OCI-LY7 (cell line): ENCODE data around the gene HLX. TPM values are rescaled to one million over a fixed set of nuclear protein-coding genes. Genes with fewer than 3 reads are reported as not detected.

Experiments
- BruUV-seq: library from RNA; stranded (reverse); fragments of 400-500 nt; replicated peaks from 2 replicates; lab custom pipeline; 2021; lab: Mats Ljungman, UMichigan
- CTCF ChIA-PET: fragments of 300-600 bp; sonication (Branson Sonifier 250); formaldehyde crosslinking; loops from one replicate; lab custom pipeline; 2022; ENCODE audit warnings: antibody characterized with exemption; ENCODE audit not compliant: unreplicated experiment; lab: Charles Lee
- POLR2A ChIA-PET: fragments of 300-600 bp; sonication (Branson Sonifier 250); formaldehyde crosslinking; loops from one replicate; lab custom pipeline; 2022; ENCODE audit warnings: antibody characterized with exemption; lab: Charles Lee
- DNase-seq: peaks from one replicate; pipeline ENCODE4 v3.0.0-alpha.2; 2015; ENCODE audit warnings: low spot score
- H2AFZ ChIP-seq: fragments of 200-600 bp; sonication (generic), shearing (Covaris generic); 2 replicates; pipeline ENCODE4 v1.6.1; 2014; ENCODE audit warnings: mild to moderate bottlenecking, antibody characterized with exemption, low read length, moderate library complexity
- H3K27ac ChIP-seq: fragments of 200-600 bp; sonication (generic); 2 replicates; pipeline ENCODE4 v1.5.1; 2014; ENCODE audit warnings: mixed run types, low read depth, mild to moderate bottlenecking, moderate library complexity, low read length, inconsistent platforms; ENCODE audit not compliant: poor library complexity, severe bottlenecking
- H3K36me3 ChIP-seq: fragments of 200-600 bp; sonication (generic); 2 replicates; pipeline ENCODE4 v1.6.1; 2014; ENCODE audit warnings: mild to moderate bottlenecking, antibody characterized with exemption, low read length, moderate library complexity, mixed read lengths; ENCODE audit not compliant: insufficient read depth
- H3K4me1 ChIP-seq: fragments of 200-600 bp; sonication (generic); 2 replicates; pipeline ENCODE4 v1.5.1; 2014; ENCODE audit warnings: mild to moderate bottlenecking, low read length; ENCODE audit not compliant: insufficient read depth, poor library complexity, severe bottlenecking
- H3K4me2 ChIP-seq: fragments of 200-600 bp; sonication (generic); 2 replicates; pipeline ENCODE4 v1.6.1; 2014; ENCODE audit warnings: mild to moderate bottlenecking, low read length
- H3K4me3 ChIP-seq: fragments of 200-600 bp; sonication (generic); 2 replicates; pipeline ENCODE4 v1.5.1; 2014; ENCODE audit warnings: mild to moderate bottlenecking, low read depth, low read length; ENCODE audit not compliant: poor library complexity, severe bottlenecking
- H3K79me2 ChIP-seq: fragments of 200-600 bp; sonication (generic); 2 replicates; pipeline ENCODE4 v1.6.1; 2016; ENCODE audit warnings: low read depth, mild to moderate bottlenecking, low read length, moderate library complexity, mixed read lengths; ENCODE audit not compliant: insufficient read depth
- H3K9me2 ChIP-seq: fragments of 200-600 bp; sonication (generic); 2 replicates; pipeline ENCODE4 v1.6.1; 2016; ENCODE audit warnings: mild to moderate bottlenecking, low read length, mixed read lengths; ENCODE audit not compliant: insufficient read depth
- H3K9me3 ChIP-seq: fragments of 200-600 bp; sonication (generic); 2 replicates; pipeline ENCODE4 v1.6.1; 2014; ENCODE audit warnings: mild to moderate bottlenecking, mixed run types, low read length, mixed read lengths
- H4K20me1 ChIP-seq: fragments of 200-600 bp; sonication (generic); 2 replicates; pipeline ENCODE4 v1.6.1; 2014; ENCODE audit warnings: mild to moderate bottlenecking, antibody characterized with exemption, low read length, moderate library complexity, mixed read lengths; ENCODE audit not compliant: insufficient read depth
- CTCF ChIP-seq: fragments of 200-600 bp; sonication (generic); conservative IDR thresholded peaks from 2 replicates; pipeline ENCODE4 v1.5.1; 2014; ENCODE audit warnings: mild to moderate bottlenecking, antibody characterized with exemption, low read length, moderate library complexity, mixed read lengths
- EZH2phosphoT487 ChIP-seq: fragments of 200-600 bp; sonication (generic); IDR thresholded peaks from 2 replicates; pipeline ENCODE4 v1.6.1; 2018; ENCODE audit warnings: low read depth, borderline replicate concordance, mild to moderate bottlenecking, mixed run types, antibody characterized with exemption, low read length, moderate library complexity, mixed read lengths
- intact Hi-C: fragments of 100-400 bp; cut with micrococcal nuclease; formaldehyde crosslinking; loops from one replicate; pipeline ENCODE4 v1.10.0; 2022; ENCODE audit not compliant: unreplicated experiment
- total RNA-seq, 2 experiments: library from RNA; depleted of rRNA in 1 of 2; stranded (reverse); fragments of >200 nt in 1 of 2; shearing (Covaris generic) in 1 of 2; gene quantifications; 2 replicates each; pipeline ENCODE4 v1.2.3, GENCODE V29; 2014 to 2022

The HLX gene
- total RNA-seq, 2 experiments from 2014 or later: not detected

- DNase-seq: no peak
- H3K4me3 ChIP-seq: no peak overlapping the region
- H3K36me3 ChIP-seq: no peaks in the 10 kb centered on the region
- no peak overlapping the region for H3K4me2 ChIP-seq
- no peak overlapping the region for H2AFZ ChIP-seq
- intact Hi-C loops: no loop called here
- no peaks in the 10 kb centered on the region for H3K4me1 ChIP-seq
- H3K27ac ChIP-seq: no peak overlapping the region
- no peak for TF ChIP-seq EZH2phosphoT487
- no peak for TF ChIP-seq CTCF
- ChIA-PET POLR2A (interaction anchor here (0.6 to 0.7 kb wide), 4 partner anchors 99 to 1957 kb away, joined by 3 to 4 read pairs (median 3); no protein-coding TSS in a partner anchor), CTCF (no interaction called here)
- no peaks in the 10 kb centered on the region for H4K20me1 ChIP-seq
- no TSS peak for BruUV-seq
- no peaks in the 10 kb centered on the region for H3K79me2 ChIP-seq
- no peaks in the 10 kb centered on the region for H3K9me3 ChIP-seq
- H3K9me2 ChIP-seq: no peaks in the 10 kb centered on the region
Observed at GRCh38 chr1:220834155-220834870, 44.9 kb upstream of the HLX start.

- CTCF ChIA-PET: no interaction called here
Observed at GRCh38 chr1:220838578-220838977, 40.7 kb upstream of the HLX start.

More at GRCh38 chr1:220838578-220838977, 40.7 kb upstream of the HLX start:
- no peaks in the 10 kb centered on the region for H3K36me3 ChIP-seq
- POLR2A ChIA-PET: no interaction called here
- no peak for DNase-seq
- H3K79me2 ChIP-seq: no peaks in the 10 kb centered on the region
- no peak overlapping the region for H3K4me3 ChIP-seq
- no peak overlapping the region for H2AFZ ChIP-seq
- no peak overlapping the region for H3K4me2 ChIP-seq
- no peak overlapping the region for H3K27ac ChIP-seq
- no peaks in the 10 kb centered on the region for H3K9me3 ChIP-seq
- no peak for TF ChIP-seq CTCF
- no peak for TF ChIP-seq EZH2phosphoT487
- H4K20me1 ChIP-seq: no peaks in the 10 kb centered on the region
- H3K9me2 ChIP-seq: no peaks in the 10 kb centered on the region
- intact Hi-C loops: no loop called here
- H3K4me1 ChIP-seq: no peaks in the 10 kb centered on the region
- no TSS peak for BruUV-seq
